ENCODE results near the gene ZP3. TPM values are rescaled to one million over a fixed set of nuclear protein-coding genes. Genes with fewer than 3 reads are reported as not detected.
"Not testable (repeated sequence)": the region's sequence is repeated elsewhere in the genome, so short reads cannot be mapped to it uniquely, and the experiment has no call there.

Gene ZP3
- total RNA-seq, 2 donors from 2014 or later: 0.39 to 8.4 TPM

DNA sequence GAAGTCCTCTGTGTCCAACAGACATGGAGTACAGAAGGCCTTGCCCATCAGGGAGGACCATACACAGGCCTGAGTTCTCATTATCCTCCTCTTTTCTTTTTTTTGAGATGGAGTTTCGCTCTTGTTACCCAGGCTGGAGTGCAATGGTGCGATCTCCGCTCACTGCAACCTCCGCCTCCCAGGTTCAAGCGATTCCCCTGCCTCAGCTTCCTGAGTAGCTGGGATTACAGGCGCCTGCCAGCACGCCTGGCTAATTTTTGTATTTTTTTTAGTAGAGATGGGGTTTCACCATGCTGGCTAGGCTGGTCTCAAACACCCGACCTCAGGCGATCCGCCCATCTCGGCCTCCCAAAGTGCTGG lies 29.2 kb upstream of the ZP3 start:
- not testable (repeated sequence) for H3K27ac Mint-ChIP-seq; DNase-seq (ENCODE audit: low spot score); ATAC-seq; H3K27me3 Mint-ChIP-seq; H3K36me3 Mint-ChIP-seq; H3K9me3 Mint-ChIP-seq
- Mint-ChIP-seq H3K4me1 (ENCODE audit: low read depth in 2 of 2) (peaks cover 11 to 17% of the 10 kb centered on the region in 2 donors), H3K4me3 (peak overlapping the region; percentile 20)

- H3K27ac Mint-ChIP-seq: no peak overlapping the region
Measured at GRCh38 chr7:76395965-76396726, 28.6 kb upstream of the ZP3 start.

DNA sequence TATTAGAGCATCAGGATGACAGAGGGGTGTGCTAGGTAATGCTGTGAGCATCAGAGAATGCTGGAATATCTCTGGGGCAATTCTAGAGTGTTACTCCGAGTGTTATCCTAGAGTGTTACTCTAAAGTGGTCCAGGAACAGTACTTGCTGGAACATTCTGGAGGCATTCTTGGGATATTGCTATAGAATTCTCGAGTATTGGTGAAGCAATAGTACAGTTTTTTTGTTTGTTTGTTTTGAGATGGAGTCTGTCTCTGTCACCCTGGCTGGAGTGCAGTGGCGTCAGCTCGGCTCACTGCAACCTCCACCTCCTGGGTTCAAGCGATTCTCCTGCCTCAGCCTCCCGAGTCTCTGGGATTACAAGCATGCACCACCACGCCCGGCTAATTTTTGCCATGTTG lies 27.9 kb upstream of the ZP3 start:
- H3K4me1 Mint-ChIP-seq (ENCODE audit: low read depth in 2 of 2): peaks cover 11 to 17% of the 10 kb centered on the region in 2 donors
- H3K36me3 Mint-ChIP-seq: no peaks in the 10 kb centered on the region
- DNase-seq (ENCODE audit: low spot score) (no peak), ATAC-seq (no peak)
- H3K4me3 Mint-ChIP-seq: peak overlapping the region; percentile 48
- no peaks in the 10 kb centered on the region for H3K27me3 Mint-ChIP-seq
- no peak overlapping the region for H3K27ac Mint-ChIP-seq
- no peaks in the 10 kb centered on the region for H3K9me3 Mint-ChIP-seq

More at GRCh38 chr7:76395965-76396726, 28.6 kb upstream of the ZP3 start:
- Mint-ChIP-seq H3K4me3 (no peak overlapping the region), H3K27me3 (no peaks in the 10 kb centered on the region), H3K4me1 (ENCODE audit: low read depth in 2 of 2) (peaks cover 11 to 17% of the 10 kb centered on the region in 2 donors), H3K9me3 (no peaks in the 10 kb centered on the region), H3K36me3 (no peaks in the 10 kb centered on the region)
- DNase-seq (ENCODE audit: low spot score) (no peak), ATAC-seq (no peak)

DNA sequence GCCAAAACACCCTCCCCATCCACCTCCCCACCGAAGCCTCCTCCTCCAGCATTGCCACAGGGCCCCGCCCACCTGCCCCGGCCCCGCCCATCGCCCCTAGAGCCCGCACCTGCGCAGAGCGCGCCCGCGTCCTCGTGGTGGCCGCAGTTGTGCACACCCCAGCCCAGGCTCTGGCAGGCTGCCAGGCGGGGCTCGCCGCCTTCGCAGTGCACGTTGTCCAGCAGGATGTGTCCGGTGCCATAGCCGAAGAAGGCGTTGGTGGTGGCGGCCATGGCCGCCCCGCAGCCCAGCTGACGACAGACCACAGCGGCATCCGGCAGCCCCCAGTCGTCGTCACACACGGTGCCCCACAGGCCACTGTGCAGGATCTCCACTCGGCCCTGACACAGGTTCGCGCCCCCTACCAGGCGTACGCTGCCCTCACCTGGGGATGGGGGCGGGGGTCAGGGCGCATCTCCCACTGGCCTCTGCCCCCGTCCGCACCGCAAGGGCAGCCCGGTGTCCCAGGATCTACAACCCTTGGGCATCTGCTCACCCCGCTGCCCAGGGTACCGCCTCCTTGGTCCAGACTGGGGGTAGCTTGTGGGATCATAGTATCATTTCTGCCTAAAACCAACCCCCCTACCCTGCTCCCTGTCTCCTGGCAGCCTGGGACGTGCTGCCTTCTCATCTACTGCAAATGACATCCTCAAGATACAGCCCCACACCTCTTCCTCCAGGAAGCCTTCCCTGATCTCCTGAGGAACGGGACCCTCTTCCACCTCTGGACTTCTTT lies 27.2 kb upstream of the ZP3 start:
- H3K36me3 Mint-ChIP-seq: no peaks in the 10 kb centered on the region
- ATAC-seq: peak; percentile 68 to 76
- peak overlapping the region; percentile 6 to 13 for H3K27ac Mint-ChIP-seq
- no peaks in the 10 kb centered on the region for H3K27me3 Mint-ChIP-seq
- peaks cover 11 to 17% of the 10 kb centered on the region in 2 donors for H3K4me1 Mint-ChIP-seq (ENCODE audit: low read depth in 2 of 2)
- H3K4me3 Mint-ChIP-seq: peak overlapping the region; percentile 70
- H3K9me3 Mint-ChIP-seq: no peaks in the 10 kb centered on the region
- DNase-seq (ENCODE audit: low spot score): peak; percentile 83

GRCh38 chr7:76400248-76400647 lies 24.5 kb upstream of the ZP3 start:
- Mint-ChIP-seq H3K27ac (no peak overlapping the region), H3K27me3 (no peaks in the 10 kb centered on the region), H3K9me3 (no peaks in the 10 kb centered on the region), H3K4me3 (no peak overlapping the region), H3K4me1 (ENCODE audit: low read depth in 2 of 2) (peaks cover 6 to 8% of the 10 kb centered on the region in 2 donors), H3K36me3 (no peaks in the 10 kb centered on the region)
- ATAC-seq (no peak), DNase-seq (ENCODE audit: low spot score) (no peak)

GRCh38 chr7:76403097-76403496 lies 21.7 kb upstream of the ZP3 start:
- ATAC-seq; DNase-seq (ENCODE audit: low spot score); H3K9me3 Mint-ChIP-seq; H3K27me3 Mint-ChIP-seq; H3K4me3 Mint-ChIP-seq; H3K4me1 Mint-ChIP-seq (ENCODE audit: low read depth in 2 of 2); H3K36me3 Mint-ChIP-seq; H3K27ac Mint-ChIP-seq: not testable (repeated sequence)

DNA sequence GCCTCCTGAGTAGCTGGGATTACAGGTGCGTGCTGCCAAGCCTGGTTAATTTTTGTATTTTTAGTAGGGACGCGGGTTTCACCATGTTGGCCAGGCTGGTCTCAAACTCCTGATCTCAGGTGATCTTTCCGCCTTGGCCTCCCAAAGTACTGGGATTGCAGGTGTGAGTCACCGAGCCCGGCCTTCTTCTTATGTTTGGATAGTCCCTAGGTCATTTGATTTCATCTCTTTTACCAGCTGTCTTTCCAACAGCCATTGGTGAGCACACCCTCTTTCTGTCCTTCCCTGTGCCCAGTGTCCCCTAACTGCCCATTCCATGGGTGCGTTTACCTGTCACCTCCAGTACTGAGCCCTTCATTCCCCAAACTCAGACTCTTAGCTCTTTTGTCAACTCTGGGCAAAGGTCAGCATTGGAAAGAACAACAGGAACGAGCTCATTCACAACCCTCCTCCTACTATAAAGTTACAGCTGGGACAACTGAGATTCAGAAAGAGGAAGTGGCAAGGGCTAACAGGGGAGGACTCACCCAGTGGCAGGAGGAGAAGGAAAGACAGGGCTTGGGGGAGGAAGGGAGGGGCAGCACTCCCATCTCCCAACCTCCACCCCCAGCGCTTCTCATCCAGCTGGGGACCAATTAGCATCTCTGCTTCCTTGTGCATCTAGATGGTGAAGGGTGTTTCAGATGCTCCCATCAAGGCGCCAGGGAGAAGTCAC lies 20.8 kb upstream of the ZP3 start:
- no peaks in the 10 kb centered on the region for H3K36me3 Mint-ChIP-seq
- H3K9me3 Mint-ChIP-seq: no peaks in the 10 kb centered on the region
- H3K27me3 Mint-ChIP-seq: no peaks in the 10 kb centered on the region
- ATAC-seq (no peak), DNase-seq (ENCODE audit: low spot score) (no peak)
- H3K4me3 Mint-ChIP-seq: no peak overlapping the region
- H3K27ac Mint-ChIP-seq: no peak overlapping the region
- H3K4me1 Mint-ChIP-seq (ENCODE audit: low read depth in 2 of 2): no peaks in the 10 kb centered on the region

DNA sequence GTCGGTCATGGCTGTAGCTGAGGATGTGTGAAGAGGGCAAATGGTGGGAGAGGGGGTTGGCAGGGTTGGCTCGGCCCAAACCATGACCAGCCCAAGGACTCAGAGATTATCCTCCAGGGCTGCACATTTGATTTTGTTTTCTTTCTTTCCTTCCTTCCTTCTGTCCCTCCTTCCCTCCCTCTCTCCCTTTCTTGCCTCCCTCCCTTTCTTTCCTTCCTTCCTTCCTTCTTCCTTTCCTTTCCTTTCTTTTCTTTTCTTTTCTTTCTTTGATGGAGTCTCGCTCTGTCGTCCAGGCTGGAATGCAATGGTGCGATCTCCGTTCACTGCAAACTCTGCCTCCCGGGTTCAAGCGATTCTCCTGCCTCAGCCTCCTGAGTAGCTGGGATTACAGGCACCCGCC lies 19.0 kb upstream of the ZP3 start:
- Mint-ChIP-seq H3K36me3 (no peaks in the 10 kb centered on the region), H3K4me3 (no peak overlapping the region), H3K4me1 (ENCODE audit: low read depth in 2 of 2) (no peaks in the 10 kb centered on the region), H3K27ac (no peak overlapping the region), H3K9me3 (no peaks in the 10 kb centered on the region), H3K27me3 (no peaks in the 10 kb centered on the region)
- ATAC-seq (no peak), DNase-seq (ENCODE audit: low spot score) (no peak)

DNA sequence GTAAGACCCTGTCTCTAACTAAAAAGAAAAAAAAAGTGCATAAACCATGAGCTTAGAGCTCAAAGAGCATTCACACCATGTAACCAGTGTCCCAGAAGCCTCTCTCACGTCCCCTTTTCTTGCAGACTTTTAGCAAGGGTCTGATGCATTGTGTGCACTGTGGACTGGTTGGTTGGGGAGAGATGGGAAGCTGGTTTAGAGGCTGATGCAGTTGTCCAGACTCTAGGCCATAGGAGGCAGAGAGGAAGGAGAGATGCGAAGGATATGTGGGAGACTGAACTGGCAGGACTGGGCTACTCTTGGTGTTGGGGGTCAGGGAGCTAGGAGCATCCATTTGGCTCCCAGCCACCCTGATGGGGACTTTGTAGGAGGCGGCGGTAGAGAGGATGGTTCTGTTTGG lies 17.0 kb upstream of the ZP3 start:
- H3K27ac Mint-ChIP-seq: no peak overlapping the region
- no peak overlapping the region for H3K4me3 Mint-ChIP-seq
- H3K27me3 Mint-ChIP-seq: peaks cover 3 to 5% of the 10 kb centered on the region in 2 donors
- ATAC-seq: no peak
- no peaks in the 10 kb centered on the region for H3K4me1 Mint-ChIP-seq (ENCODE audit: low read depth in 2 of 2)
- H3K9me3 Mint-ChIP-seq: no peaks in the 10 kb centered on the region
- no peaks in the 10 kb centered on the region for H3K36me3 Mint-ChIP-seq
- DNase-seq (ENCODE audit: low spot score): no peak

DNA sequence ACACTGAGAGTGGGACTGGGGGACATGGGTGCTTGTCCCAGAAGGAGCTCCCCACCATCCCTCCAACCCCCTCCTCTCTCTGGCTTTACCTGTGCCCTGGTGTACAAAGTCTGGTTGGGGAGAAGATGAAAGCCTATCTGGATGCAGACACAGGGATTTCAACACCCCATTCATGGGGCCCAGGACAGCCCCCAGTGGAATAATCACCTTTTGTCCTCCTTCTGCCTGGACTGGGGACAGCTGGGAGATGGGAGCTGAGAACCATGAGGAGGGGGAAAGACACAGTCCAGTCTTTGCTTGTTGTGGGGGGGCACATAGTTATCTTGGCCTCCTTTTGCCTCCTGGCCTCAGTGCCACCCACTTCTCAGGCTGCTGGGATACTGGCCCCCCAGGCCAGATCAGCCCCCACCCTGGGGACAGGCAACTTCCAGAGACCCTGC lies 16.6 kb upstream of the ZP3 start:
- ATAC-seq (no peak), DNase-seq (ENCODE audit: low spot score) (no peak)
- no peak overlapping the region for H3K4me3 Mint-ChIP-seq
- H3K27me3 Mint-ChIP-seq: peaks cover 3 to 5% of the 10 kb centered on the region in 2 donors
- no peaks in the 10 kb centered on the region for H3K9me3 Mint-ChIP-seq
- no peak overlapping the region for H3K27ac Mint-ChIP-seq
- no peaks in the 10 kb centered on the region for H3K4me1 Mint-ChIP-seq (ENCODE audit: low read depth in 2 of 2)
- H3K36me3 Mint-ChIP-seq: no peaks in the 10 kb centered on the region

DNA sequence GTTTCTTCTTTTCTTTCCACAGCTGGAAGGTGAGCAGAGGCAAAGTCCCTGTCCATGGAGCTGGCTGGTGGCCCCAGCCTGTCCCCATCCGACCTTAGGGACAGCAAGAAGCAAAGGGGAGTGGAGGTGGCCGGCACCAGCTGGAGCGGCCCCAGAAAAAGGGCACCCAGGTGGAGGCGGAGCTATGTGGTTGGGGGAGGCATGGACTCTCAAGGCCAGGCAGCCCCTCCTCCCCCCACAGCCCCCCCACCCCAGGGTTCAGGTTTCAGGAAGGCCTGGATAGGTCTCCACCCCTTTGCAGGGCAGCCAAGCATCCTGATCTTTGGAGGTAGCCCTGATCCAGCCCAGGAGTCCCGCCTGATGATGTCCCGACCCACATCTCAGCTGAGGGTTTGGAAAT lies 15.2 kb upstream of the ZP3 start, which contains the start of gene SSC4D:
SSC4D (minus strand) TSS at position 161 of the 400 bp plus-strand sequence. CDS start 5,258 bp downstream, outside the sequence.
- H3K27ac Mint-ChIP-seq: no peak within 1 kb of the TSS
- no peaks in the 10 kb centered on the region for H3K4me1 Mint-ChIP-seq (ENCODE audit: low read depth in 2 of 2)
- H3K36me3 Mint-ChIP-seq: no peaks in the 10 kb centered on the region
- DNase-seq (ENCODE audit: low spot score) (no peak), ATAC-seq (no peak)
- H3K4me3 Mint-ChIP-seq: no peak within 1 kb of the TSS
- H3K27me3 Mint-ChIP-seq: peaks cover 3 to 5% of the 10 kb centered on the region in 2 donors
- H3K9me3 Mint-ChIP-seq: no peaks in the 10 kb centered on the region

DNA sequence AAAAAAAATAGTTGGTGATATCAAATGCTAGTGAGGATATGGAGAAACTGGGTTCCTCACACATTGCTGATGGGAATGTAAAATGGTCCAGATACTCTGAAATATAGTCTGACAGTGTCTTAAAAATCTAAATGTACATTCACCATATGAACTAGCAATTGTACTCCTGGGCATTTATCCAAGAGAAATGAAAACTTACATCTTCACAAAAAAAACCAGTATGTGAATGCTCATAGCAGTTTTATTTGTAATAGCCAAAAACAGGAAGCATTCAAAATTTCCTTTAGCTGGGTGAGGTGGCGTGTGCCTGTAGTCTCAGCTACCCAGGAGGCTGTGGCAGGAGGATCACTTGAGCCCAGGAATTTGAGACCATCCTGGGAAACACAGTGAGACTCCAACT lies 13.1 kb upstream of the ZP3 start:
- no peak overlapping the region for H3K4me3 Mint-ChIP-seq
- no peaks in the 10 kb centered on the region for H3K4me1 Mint-ChIP-seq (ENCODE audit: low read depth in 2 of 2)
- H3K9me3 Mint-ChIP-seq: no peaks in the 10 kb centered on the region
- DNase-seq (ENCODE audit: low spot score): no peak
- no peaks in the 10 kb centered on the region for H3K36me3 Mint-ChIP-seq
- no peak overlapping the region for H3K27ac Mint-ChIP-seq
- H3K27me3 Mint-ChIP-seq: peaks cover 3 to 5% of the 10 kb centered on the region in 2 donors
- no peak for ATAC-seq

GRCh38 chr7:76412249-76412648 lies 12.5 kb upstream of the ZP3 start:
- Mint-ChIP-seq H3K9me3 (no peaks in the 10 kb centered on the region), H3K27me3 (peaks cover 3 to 5% of the 10 kb centered on the region in 2 donors), H3K27ac (no peak overlapping the region), H3K4me3 (no peak overlapping the region), H3K36me3 (no peaks in the 10 kb centered on the region), H3K4me1 (ENCODE audit: low read depth in 2 of 2) (no peaks in the 10 kb centered on the region)
- no peak for DNase-seq (ENCODE audit: low spot score)
- ATAC-seq: no peak

Measured in natural killer cell treated with Interleukin-12 subunit alpha and Interleukin-12 subunit beta and Interleukin-15 and Interleukin-18, amount 100 ng/mL, for 72 hours (primary cell).